ENCODE results near the gene RABGEF1.
"Not testable (repeated sequence)": the region's sequence is repeated elsewhere in the genome, so short reads cannot be mapped to it uniquely, and the experiment has no call there.

RABGEF1 gene

GRCh38 chr7:66766041-66766440 lies 25.5 kb downstream of the RABGEF1 start:
- FAIRE-seq: no peak
- TF ChIP-seq POLR2A (IDR thresholded peaks at IDR 0.05; ENCODE audit: low read depth, low read length): no peak
- no peak for TF ChIP-seq TAF1 (IDR thresholded peaks at IDR 0.05; ENCODE audit: low read depth, low read length)
- TF ChIP-seq PAX5 (IDR thresholded peaks at IDR 0.05; ENCODE audit: insufficient read depth, low read length, severe bottlenecking): no peak
- TF ChIP-seq POU2F2 (IDR thresholded peaks at IDR 0.05; ENCODE audit: low read depth, low read length): no peak
- TF ChIP-seq SPI1 (IDR thresholded peaks at IDR 0.05; ENCODE audit: low read depth, low read length): no peak
- TF ChIP-seq POLR2AphosphoS5 (IDR thresholded peaks at IDR 0.05; ENCODE audit: low read depth, low read length): no peak

GRCh38 chr7:66767486-66767885 lies 27.0 kb downstream of the RABGEF1 start:
- not testable (repeated sequence) for DNase-seq (ENCODE audit: insufficient read length, low spot score)
- FAIRE-seq: peak; percentile 59

More at GRCh38 chr7:66766041-66766440, 25.5 kb downstream of the RABGEF1 start:
- no peak for DNase-seq (ENCODE audit: insufficient read length, low spot score)

- FAIRE-seq (peak; percentile 71), DNase-seq (ENCODE audit: insufficient read length, low spot score) (no peak)
- TF ChIP-seq POLR2AphosphoS5 (IDR thresholded peaks at IDR 0.05; ENCODE audit: low read depth, low read length) (no peak), POU2F2 (IDR thresholded peaks at IDR 0.05; ENCODE audit: low read depth, low read length) (no peak), SPI1 (IDR thresholded peaks at IDR 0.05; ENCODE audit: low read depth, low read length) (peak; percentile 60), POLR2A (IDR thresholded peaks at IDR 0.05; ENCODE audit: low read depth, low read length) (no peak)
Observed at GRCh38 chr7:66768865-66769832, 28.6 kb downstream of the RABGEF1 start.

- TF ChIP-seq TAF1 (IDR thresholded peaks at IDR 0.05; ENCODE audit: low read depth, low read length): no peak
- no peak for TF ChIP-seq POLR2A (IDR thresholded peaks at IDR 0.05; ENCODE audit: low read depth, low read length)
- no peak for TF ChIP-seq POU2F2 (IDR thresholded peaks at IDR 0.05; ENCODE audit: low read depth, low read length)
- TF ChIP-seq POLR2AphosphoS5 (IDR thresholded peaks at IDR 0.05; ENCODE audit: low read depth, low read length): no peak
- no peak for TF ChIP-seq SPI1 (IDR thresholded peaks at IDR 0.05; ENCODE audit: low read depth, low read length)
- TF ChIP-seq PAX5 (IDR thresholded peaks at IDR 0.05; ENCODE audit: insufficient read depth, low read length, severe bottlenecking): no peak
- FAIRE-seq (no peak), DNase-seq (ENCODE audit: insufficient read length, low spot score) (no peak)
Observed at GRCh38 chr7:66769833-66770512, 29.4 kb downstream of the RABGEF1 start.

GRCh38 chr7:66771795-66772194 lies 31.3 kb downstream of the RABGEF1 start:
- DNase-seq (ENCODE audit: insufficient read length, low spot score): no peak
- TF ChIP-seq POLR2AphosphoS5 (IDR thresholded peaks at IDR 0.05; ENCODE audit: low read depth, low read length): no peak
- no peak for TF ChIP-seq SPI1 (IDR thresholded peaks at IDR 0.05; ENCODE audit: low read depth, low read length)
- TF ChIP-seq POU2F2 (IDR thresholded peaks at IDR 0.05; ENCODE audit: low read depth, low read length): no peak
- no peak for TF ChIP-seq TAF1 (IDR thresholded peaks at IDR 0.05; ENCODE audit: low read depth, low read length)
- no peak for TF ChIP-seq PAX5 (IDR thresholded peaks at IDR 0.05; ENCODE audit: insufficient read depth, low read length, severe bottlenecking)
- TF ChIP-seq POLR2A (IDR thresholded peaks at IDR 0.05; ENCODE audit: low read depth, low read length): no peak
- FAIRE-seq: peak; percentile 33

GRCh38 chr7:66773744-66774143 lies 33.2 kb downstream of the RABGEF1 start:
- DNase-seq (ENCODE audit: insufficient read length, low spot score); FAIRE-seq: not testable (repeated sequence)

GRCh38 chr7:66776383-66776782 lies 35.9 kb downstream of the RABGEF1 start:
- FAIRE-seq; DNase-seq (ENCODE audit: insufficient read length, low spot score): not testable (repeated sequence)

- no peak for FAIRE-seq
Observed at GRCh38 chr7:66776800-66777442, 36.4 kb downstream of the RABGEF1 start.

GRCh38 chr7:66778201-66778600 lies 37.7 kb downstream of the RABGEF1 start:
- TF ChIP-seq SPI1 (IDR thresholded peaks at IDR 0.05; ENCODE audit: low read depth, low read length): no peak
- TF ChIP-seq PAX5 (IDR thresholded peaks at IDR 0.05; ENCODE audit: insufficient read depth, low read length, severe bottlenecking): no peak
- no peak for TF ChIP-seq POLR2AphosphoS5 (IDR thresholded peaks at IDR 0.05; ENCODE audit: low read depth, low read length)
- TF ChIP-seq POLR2A (IDR thresholded peaks at IDR 0.05; ENCODE audit: low read depth, low read length): no peak
- no peak for TF ChIP-seq POU2F2 (IDR thresholded peaks at IDR 0.05; ENCODE audit: low read depth, low read length)
- no peak for TF ChIP-seq TAF1 (IDR thresholded peaks at IDR 0.05; ENCODE audit: low read depth, low read length)
- DNase-seq (ENCODE audit: insufficient read length, low spot score) (no peak), FAIRE-seq (no peak)

More at GRCh38 chr7:66776800-66777442, 36.4 kb downstream of the RABGEF1 start:
- TF ChIP-seq POU2F2 (IDR thresholded peaks at IDR 0.05; ENCODE audit: low read depth, low read length) (no peak), TAF1 (IDR thresholded peaks at IDR 0.05; ENCODE audit: low read depth, low read length) (no peak), SPI1 (IDR thresholded peaks at IDR 0.05; ENCODE audit: low read depth, low read length) (no peak), POLR2AphosphoS5 (IDR thresholded peaks at IDR 0.05; ENCODE audit: low read depth, low read length) (no peak), POLR2A (IDR thresholded peaks at IDR 0.05; ENCODE audit: low read depth, low read length) (no peak), PAX5 (IDR thresholded peaks at IDR 0.05; ENCODE audit: insufficient read depth, low read length, severe bottlenecking) (no peak)
- no peak for DNase-seq (ENCODE audit: insufficient read length, low spot score)

Measured in GM12891 (cell line).